HepG2 (cell line): Measurements from ENCODE around the gene CSRP3. TPM values are rescaled to one million over a fixed set of nuclear protein-coding genes. Genes with fewer than 3 reads are reported as not detected.

Experiments used
- FOXM1 ChIP-seq: sonication (generic); formaldehyde crosslinking; IDR thresholded peaks from 2 replicates; pipeline ENCODE4 v1.5.0; 2020; ENCODE audit warnings: missing genetic modification reagents
- GFI1 ChIP-seq: sonication (generic); formaldehyde crosslinking; IDR thresholded peaks from 2 replicates; pipeline ENCODE4 v1.5.0; 2020; ENCODE audit warnings: missing genetic modification reagents, mild to moderate bottlenecking, borderline replicate concordance
- GZF1 ChIP-seq: sonication (generic); formaldehyde crosslinking; IDR thresholded peaks from 2 replicates; pipeline ENCODE4 v1.5.1; 2020; ENCODE audit warnings: mild to moderate bottlenecking, missing genetic modification reagents
- HNF4A ChIP-seq: sonication (generic); formaldehyde crosslinking; IDR thresholded peaks from 2 replicates; pipeline ENCODE4 v1.4.0; 2020; ENCODE audit warnings: missing genetic modification reagents
- HNRNPL ChIP-seq: fragments of 200-400 bp; formaldehyde crosslinking; IDR thresholded peaks from 2 replicates; pipeline ENCODE4 v1.6.1; 2017; ENCODE audit warnings: mild to moderate bottlenecking, low read depth, low read length
- KDM6A ChIP-seq: IDR thresholded peaks from 2 replicates; pipeline ENCODE4 v1.6.1; 2016; ENCODE audit warnings: low read depth
- NFE2 ChIP-seq: sonication (generic); formaldehyde crosslinking; IDR thresholded peaks from 2 replicates; pipeline ENCODE4 v1.4.0; 2020; ENCODE audit warnings: missing genetic modification reagents
- RNF2 ChIP-seq: fragments of 450-650 bp; conservative IDR thresholded peaks from 2 replicates; pipeline ENCODE4 v1.6.1; 2016; ENCODE audit warnings: low read depth
- ZNF296 ChIP-seq: sonication (generic); formaldehyde crosslinking; conservative IDR thresholded peaks from 2 replicates; pipeline ENCODE4 v1.5.0; 2020; ENCODE audit warnings: mild to moderate bottlenecking, missing genetic modification reagents
- ZNF33A ChIP-seq: sonication (generic); formaldehyde crosslinking; IDR thresholded peaks from 2 replicates; pipeline ENCODE4 v1.5.1; 2020; ENCODE audit warnings: missing genetic modification reagents, mild to moderate bottlenecking, moderate library complexity, borderline replicate concordance
- ZNF34 ChIP-seq: sonication (generic); formaldehyde crosslinking; IDR thresholded peaks from 2 replicates; pipeline ENCODE4 v1.4.0; 2020; ENCODE audit warnings: mild to moderate bottlenecking, missing genetic modification reagents, borderline replicate concordance
- ZNF441 ChIP-seq: sonication (generic); formaldehyde crosslinking; IDR thresholded peaks from 2 replicates; pipeline ENCODE4 v1.7.0; 2021; ENCODE audit warnings: missing genetic modification reagents, borderline replicate concordance
- polyA plus RNA-seq, 8 experiments: library from polyadenylated mRNA; depleted of rRNA in 3 of 8; stranded (reverse) in 7 of 8; unstranded in 1 of 8; fragments of >200 nt; fragmentation: Illumina TruSeq in 4 of 8; extraction: Trizol in 4 of 8; gene quantifications; 2 replicates each; pipeline versions ENCODE4 v1.2.1 to v1.2.3, GENCODE V29; 2011 to 2016; ENCODE audit warnings: low read depth in 4 of 8, missing spikeins in 1 of 8, mixed read lengths in 1 of 8; ENCODE audit not compliant: insufficient read depth in 1 of 8
- total RNA-seq, 5 experiments: library from RNA; depleted of rRNA; stranded (reverse); fragments of >200 nt; fragmentation: Illumina TruSeq; extraction: Trizol; gene quantifications; 2 replicates each; pipeline ENCODE4 v1.2.3, GENCODE V29; 2016; ENCODE audit warnings: low read depth in 1 of 5
- TF ChIP-seq, protein P1 (sequence below): sonication (generic); formaldehyde crosslinking; IDR thresholded peaks from 2 replicates; pipeline ENCODE4 v1.5.0; 2020; ENCODE audit warnings: missing genetic modification reagents
- TF ChIP-seq, protein P2 (sequence below): sonication (generic); formaldehyde crosslinking; IDR thresholded peaks from 2 replicates; pipeline ENCODE4 v1.5.0; 2020; ENCODE audit warnings: missing genetic modification reagents, mild to moderate bottlenecking, borderline replicate concordance
- TF ChIP-seq, protein P3 (sequence below): sonication (generic); formaldehyde crosslinking; IDR thresholded peaks from 2 replicates; pipeline ENCODE4 v1.5.0; 2020; ENCODE audit warnings: missing genetic modification reagents
- TF ChIP-seq, protein P4 (sequence below): sonication (generic); formaldehyde crosslinking; IDR thresholded peaks from 2 replicates; pipeline ENCODE4 v1.4.0; 2020; ENCODE audit warnings: missing genetic modification reagents, low read depth, mild to moderate bottlenecking, borderline replicate concordance
- TF ChIP-seq, protein P5 (sequence below): sonication (generic); formaldehyde crosslinking; IDR thresholded peaks from 2 replicates; pipeline ENCODE4 v1.8.0; 2022; ENCODE audit warnings: mild to moderate bottlenecking, missing genetic modification reagents, borderline replicate concordance
- TF ChIP-seq, protein P6 (sequence below): sonication (generic); formaldehyde crosslinking; IDR thresholded peaks from 2 replicates; pipeline ENCODE4 v1.8.1; 2023; ENCODE audit warnings: mild to moderate bottlenecking, moderate library complexity, missing genetic modification reagents
- TF ChIP-seq, protein P7 (sequence below): sonication (generic); formaldehyde crosslinking; IDR thresholded peaks from 2 replicates; pipeline ENCODE4 v1.4.0; 2020; ENCODE audit warnings: mild to moderate bottlenecking, missing genetic modification reagents

CSRP3 gene
- total and polyA plus RNA-seq, 2 of the 13 experiments (the other 11 are each of a cell fraction or from before 2014, with no cell fraction given) = not detected

DNA sequence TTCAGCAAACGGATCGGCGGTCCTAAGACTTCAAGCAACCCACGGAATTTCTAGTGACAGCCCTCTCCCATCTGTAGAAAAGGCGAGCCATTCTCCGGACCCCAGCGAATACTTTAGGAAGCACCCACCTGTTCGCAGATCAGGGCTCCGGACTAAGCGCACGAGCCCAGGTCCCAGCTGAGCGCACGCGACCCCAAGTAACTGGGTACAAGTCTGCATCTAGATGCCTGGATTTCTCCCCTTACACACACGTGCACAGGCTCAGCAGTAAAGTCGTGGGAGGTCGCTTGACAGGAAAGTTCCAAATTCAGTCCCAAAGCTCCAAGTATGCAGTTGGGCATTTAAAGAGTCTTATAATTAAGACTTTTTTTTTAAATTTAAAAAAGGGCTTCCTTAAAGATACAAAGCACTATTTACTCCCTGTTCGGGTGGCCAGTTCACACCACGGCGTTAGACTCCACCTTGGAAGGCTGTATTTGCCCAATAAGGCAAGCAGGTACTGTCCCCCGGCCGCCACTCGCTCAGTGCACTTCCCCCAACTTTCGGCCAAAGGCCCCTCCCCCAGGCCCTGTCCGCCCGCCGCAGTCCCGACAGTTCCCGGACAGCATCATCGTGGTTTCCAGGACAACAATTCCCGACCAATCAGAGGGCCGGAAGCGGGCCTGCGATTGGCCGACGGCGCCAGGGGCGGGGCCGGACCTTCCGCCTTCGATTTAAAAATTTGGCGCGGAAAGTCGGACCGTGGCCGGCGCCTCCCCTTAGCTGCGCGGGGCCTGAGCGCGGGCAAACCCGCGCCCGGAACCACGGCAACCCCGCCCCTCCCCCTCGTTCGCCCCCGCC is 38.9 kb upstream of the CSRP3 start, which contains the start of gene E2F8 (continued):
- TF ChIP-seq, protein P1, sequence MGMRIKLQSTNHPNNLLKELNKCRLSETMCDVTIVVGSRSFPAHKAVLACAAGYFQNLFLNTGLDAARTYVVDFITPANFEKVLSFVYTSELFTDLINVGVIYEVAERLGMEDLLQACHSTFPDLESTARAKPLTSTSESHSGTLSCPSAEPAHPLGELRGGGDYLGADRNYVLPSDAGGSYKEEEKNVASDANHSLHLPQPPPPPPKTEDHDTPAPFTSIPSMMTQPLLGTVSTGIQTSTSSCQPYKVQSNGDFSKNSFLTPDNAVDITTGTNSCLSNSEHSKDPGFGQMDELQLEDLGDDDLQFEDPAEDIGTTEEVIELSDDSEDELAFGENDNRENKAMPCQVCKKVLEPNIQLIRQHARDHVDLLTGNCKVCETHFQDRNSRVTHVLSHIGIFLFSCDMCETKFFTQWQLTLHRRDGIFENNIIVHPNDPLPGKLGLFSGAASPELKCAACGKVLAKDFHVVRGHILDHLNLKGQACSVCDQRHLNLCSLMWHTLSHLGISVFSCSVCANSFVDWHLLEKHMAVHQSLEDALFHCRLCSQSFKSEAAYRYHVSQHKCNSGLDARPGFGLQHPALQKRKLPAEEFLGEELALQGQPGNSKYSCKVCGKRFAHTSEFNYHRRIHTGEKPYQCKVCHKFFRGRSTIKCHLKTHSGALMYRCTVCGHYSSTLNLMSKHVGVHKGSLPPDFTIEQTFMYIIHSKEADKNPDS (CRISPR knock-in tag) = no peak
- TF ChIP-seq GZF1 (CRISPR knock-in tag) (no peak), ZNF34 (no peak), ZNF441 (CRISPR knock-in tag) (no peak), NFE2 (no peak), HNRNPL (no peak), ZNF33A (CRISPR knock-in tag) (no peak), KDM6A (CRISPR knock-in tag) (no peak), HNF4A (0 out of 2 replicates have a peak, but pooled peaks have one; percentile 10), ZNF296 (CRISPR knock-in tag) (no peak), RNF2 (no peak), FOXM1 (CRISPR knock-in tag) (no peak), GFI1 (CRISPR knock-in tag) (no peak)
- TF ChIP-seq, protein P2, sequence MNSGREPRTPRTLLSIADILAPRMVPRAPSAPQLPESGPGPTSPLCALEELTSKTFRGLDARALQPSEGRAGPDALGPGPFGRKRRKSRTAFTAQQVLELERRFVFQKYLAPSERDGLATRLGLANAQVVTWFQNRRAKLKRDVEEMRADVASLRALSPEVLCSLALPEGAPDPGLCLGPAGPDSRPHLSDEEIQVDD (CRISPR knock-in tag) = no peak
- TF ChIP-seq, protein P3, sequence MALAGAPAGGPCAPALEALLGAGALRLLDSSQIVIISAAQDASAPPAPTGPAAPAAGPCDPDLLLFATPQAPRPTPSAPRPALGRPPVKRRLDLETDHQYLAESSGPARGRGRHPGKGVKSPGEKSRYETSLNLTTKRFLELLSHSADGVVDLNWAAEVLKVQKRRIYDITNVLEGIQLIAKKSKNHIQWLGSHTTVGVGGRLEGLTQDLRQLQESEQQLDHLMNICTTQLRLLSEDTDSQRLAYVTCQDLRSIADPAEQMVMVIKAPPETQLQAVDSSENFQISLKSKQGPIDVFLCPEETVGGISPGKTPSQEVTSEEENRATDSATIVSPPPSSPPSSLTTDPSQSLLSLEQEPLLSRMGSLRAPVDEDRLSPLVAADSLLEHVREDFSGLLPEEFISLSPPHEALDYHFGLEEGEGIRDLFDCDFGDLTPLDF (CRISPR knock-in tag) = peak; percentile 95
- TF ChIP-seq, protein P4, sequence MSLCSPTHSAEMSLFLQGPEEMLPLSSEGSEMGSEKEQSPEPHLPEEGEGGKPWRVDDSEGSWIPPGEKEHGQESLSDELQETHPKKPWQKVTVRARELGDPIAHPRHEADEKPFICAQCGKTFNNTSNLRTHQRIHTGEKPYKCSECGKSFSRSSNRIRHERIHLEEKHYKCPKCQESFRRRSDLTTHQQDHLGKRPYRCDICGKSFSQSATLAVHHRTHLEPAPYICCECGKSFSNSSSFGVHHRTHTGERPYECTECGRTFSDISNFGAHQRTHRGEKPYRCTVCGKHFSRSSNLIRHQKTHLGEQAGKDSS (CRISPR knock-in tag) = no peak
- TF ChIP-seq, protein P5, sequence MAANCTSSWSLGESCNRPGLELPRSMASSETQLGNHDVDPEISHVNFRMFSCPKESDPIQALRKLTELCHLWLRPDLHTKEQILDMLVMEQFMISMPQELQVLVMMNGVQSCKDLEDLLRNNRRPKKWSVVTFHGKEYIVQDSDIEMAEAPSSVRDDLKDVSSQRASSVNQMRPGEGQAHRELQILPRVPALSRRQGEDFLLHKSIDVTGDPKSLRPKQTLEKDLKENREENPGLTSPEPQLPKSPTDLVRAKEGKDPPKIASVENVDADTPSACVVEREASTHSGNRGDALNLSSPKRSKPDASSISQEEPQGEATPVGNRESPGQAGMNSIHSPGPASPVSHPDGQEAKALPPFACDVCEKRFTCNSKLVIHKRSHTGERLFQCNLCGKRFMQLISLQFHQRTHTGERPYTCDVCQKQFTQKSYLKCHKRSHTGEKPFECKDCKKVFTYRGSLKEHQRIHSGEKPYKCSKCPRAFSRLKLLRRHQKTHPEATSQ = peak; percentile 70; the same call in 1 of the 2 replicates
- TF ChIP-seq, protein P6, sequence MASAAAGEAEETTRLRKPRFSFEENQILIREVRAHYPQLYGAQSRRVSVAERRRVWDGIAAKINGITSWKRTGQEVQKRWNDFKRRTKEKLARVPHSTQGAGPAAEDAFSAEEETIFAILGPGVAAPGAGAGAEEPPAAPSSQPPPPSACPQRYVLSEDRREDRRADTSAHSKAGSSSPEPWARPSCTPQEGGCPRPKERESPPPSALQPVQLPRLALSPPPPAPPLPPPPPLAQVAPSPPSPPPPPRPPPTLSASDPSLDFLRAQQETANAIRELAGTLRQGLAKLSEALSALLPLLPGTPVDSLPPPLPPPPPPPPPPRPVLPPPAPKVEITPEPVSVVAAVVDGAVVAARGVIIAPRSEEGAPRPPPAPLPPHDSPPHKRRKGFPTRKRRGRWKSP (CRISPR knock-in tag) = no peak
- TF ChIP-seq, protein P7, sequence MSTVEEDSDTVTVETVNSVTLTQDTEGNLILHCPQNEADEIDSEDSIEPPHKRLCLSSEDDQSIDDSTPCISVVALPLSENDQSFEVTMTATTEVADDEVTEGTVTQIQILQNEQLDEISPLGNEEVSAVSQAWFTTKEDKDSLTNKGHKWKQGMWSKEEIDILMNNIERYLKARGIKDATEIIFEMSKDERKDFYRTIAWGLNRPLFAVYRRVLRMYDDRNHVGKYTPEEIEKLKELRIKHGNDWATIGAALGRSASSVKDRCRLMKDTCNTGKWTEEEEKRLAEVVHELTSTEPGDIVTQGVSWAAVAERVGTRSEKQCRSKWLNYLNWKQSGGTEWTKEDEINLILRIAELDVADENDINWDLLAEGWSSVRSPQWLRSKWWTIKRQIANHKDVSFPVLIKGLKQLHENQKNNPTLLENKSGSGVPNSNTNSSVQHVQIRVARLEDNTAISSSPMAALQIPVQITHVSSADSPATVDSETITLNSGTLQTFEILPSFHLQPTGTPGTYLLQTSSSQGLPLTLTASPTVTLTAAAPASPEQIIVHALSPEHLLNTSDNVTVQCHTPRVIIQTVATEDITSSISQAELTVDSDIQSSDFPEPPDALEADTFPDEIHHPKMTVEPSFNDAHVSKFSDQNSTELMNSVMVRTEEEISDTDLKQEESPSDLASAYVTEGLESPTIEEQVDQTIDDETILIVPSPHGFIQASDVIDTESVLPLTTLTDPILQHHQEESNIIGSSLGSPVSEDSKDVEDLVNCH (CRISPR knock-in tag) = no peak
